GM15510 (cell line): ENCODE measurements around the gene CROCC2.

Experiments used
- POLR2A ChIP-seq: IDR thresholded peaks from 3 replicates; pipeline ENCODE4 v1.6.1; 2011; ENCODE audit warnings: borderline replicate concordance; ENCODE audit not compliant: insufficient read length; ENCODE audit errors: extremely low read depth

CROCC2 gene

GRCh38 chr2:240999873-241000541 is 93.9 kb downstream of the CROCC2 start:
- no peak for TF ChIP-seq POLR2A

GRCh38 chr2:241000831-241001321 is 94.7 kb downstream of the CROCC2 start:
- no peak for TF ChIP-seq POLR2A

- no peak for TF ChIP-seq POLR2A
Measured at GRCh38 chr2:241001413-241002274, 95.5 kb downstream of the CROCC2 start.

GRCh38 chr2:241002275-241003046 is 96.3 kb downstream of the CROCC2 start:
- no peak for TF ChIP-seq POLR2A

DNA sequence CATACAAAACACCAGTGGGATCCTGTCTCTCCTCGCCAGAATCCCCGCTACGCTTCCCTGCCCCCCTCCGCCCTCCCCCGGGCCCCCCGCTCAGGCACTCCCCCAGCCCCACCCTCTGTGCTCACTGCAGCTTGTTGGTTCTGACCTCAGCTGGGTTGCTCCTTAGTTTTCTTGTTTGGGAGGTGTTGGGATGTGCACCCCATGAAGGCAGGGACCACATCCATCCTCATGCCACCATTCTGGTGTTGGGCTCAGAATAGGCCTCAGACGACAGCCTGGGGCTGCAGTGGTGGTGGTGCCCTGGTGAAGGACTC is 96.9 kb downstream of the CROCC2 start:
- no peak for TF ChIP-seq POLR2A

DNA sequence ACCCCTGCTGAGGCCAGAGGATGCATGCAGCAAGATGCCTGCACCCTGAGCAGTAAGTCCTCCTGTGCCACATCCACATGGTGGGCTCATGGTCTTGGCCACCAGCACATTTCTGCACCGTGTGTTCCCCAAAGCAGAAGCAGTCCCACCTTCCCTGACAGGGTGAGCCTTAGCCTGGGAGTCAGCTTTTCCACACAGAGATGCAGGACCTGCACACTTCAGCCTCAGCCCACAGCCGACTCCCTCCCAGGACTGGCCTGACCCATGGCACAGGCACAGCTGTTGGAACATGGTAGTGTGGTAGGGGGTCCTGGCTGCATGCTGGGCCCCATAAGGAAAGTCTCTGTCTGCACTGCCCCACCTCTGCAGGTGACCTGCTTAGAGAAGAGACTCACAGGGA is 97.2 kb downstream of the CROCC2 start:
- no peak for TF ChIP-seq POLR2A

DNA sequence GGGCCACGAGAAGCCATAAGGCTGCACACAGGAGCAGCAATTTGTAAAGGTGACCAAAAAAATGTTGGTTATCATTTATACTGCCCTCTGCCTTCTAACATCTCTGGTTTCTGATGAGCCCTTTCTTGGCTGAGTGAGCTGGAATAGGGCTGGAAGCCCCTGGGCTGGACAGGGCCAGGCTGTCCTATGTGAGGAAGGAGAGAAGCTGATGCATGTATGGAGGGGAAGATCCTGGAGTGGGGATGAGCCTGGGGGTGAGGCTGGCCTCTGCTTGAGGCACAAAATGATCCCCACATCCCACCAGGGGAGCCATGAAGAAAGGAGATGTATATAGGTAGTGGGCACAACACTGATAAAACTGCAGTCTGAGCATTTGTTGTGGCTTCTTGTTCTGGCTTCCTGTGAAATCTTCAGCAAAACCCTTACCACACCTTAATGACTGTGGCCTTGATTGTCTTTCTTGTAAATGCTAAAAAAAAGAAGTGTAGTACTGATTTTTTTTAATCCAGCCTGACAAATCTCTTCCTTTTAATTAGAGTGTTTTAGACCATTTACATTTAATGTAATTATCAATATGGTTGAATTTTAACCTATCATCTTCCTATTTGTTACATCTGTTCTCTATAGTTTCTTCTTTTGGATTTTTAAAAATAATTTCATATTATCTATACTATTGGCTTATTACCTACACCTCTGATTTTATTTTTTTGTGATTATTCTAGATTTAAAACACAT is 97.9 kb downstream of the CROCC2 start:
- TF ChIP-seq POLR2A: no peak

GRCh38 chr2:241005569-241005968 is 99.4 kb downstream of the CROCC2 start:
- TF ChIP-seq POLR2A: no peak

GRCh38 chr2:241006412-241006811 is 100.3 kb downstream of the CROCC2 start:
- TF ChIP-seq POLR2A: no peak

DNA sequence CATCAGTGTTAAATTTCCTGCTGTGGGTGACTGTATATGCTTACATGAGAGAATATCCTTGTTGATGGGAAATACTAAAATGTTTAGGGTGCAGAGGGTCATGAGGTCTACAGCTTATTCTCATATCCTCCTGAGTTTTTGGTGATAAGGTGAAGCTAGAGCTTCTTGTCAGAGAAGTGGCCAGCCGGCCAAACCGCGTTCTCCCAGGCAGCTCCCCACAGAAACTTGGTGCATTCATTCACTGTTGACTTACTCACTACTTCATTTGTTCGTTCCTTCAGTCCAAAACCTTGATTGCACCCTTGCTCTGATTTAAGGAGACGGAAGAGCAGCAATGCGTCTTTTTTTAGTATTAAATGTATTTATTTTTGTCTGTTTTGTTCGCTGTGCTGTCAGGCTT is 101.0 kb downstream of the CROCC2 start:
- TF ChIP-seq POLR2A: no peak

DNA sequence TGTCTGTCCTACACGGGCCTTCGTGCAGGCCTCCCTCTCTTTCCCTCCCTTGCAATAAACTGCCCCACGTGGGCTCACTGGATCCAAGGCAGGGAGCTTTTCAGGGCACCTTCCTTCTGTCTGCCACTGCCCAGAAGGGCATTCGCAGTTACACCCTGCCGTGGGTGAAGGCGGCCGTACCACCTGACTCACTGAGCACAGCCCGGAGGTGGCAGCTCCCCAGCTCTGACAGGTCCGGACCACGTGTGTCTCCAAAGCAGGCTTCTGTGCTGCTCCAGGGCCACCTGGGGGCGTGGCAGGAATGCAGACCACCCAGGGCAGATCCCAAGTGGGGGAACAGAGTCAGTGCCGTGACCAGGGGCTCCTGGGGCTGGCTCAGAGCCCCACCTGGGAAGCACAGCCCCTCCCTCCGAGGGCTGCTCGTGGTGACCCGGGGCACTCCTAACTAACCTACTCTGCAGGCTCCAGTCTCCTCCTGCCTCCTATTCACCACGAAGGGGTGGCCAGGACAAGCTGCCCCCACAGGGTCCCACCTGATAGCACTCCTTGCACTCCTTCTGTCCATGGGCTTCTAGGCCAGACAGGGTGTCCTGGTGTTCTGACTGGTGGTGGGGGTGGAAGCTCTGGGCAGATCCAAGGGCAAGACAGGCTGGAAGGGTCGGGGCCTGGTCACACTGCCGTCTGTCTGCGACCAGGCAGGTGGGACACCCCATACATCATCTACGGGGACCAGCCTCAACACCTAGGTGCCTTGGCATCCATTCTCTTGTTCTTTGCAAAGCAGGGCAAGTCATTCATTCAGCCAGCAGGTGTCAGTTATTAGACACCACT is 102.0 kb downstream of the CROCC2 start:
- no peak for TF ChIP-seq POLR2A

DNA sequence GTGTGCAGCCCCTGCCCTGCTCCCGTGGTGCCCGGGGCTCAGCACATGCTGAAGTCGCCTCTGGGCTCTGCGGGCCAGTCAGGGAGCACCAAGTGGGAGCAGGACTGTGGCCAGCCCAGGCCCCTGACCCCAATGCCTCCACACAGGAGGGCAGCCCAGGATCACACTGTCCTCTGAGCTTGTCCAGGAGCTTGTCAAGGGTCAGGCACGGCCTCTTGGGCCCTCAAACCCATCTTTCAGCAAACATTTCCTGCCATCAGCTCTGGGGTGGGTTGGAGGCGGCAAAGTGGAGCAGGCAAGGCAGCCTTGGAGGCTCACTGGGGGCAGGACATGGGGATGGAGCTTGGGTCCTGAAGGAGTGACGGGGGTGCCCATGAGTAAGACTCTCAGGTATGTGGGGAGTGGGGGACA is 102.6 kb downstream of the CROCC2 start:
- no peak for TF ChIP-seq POLR2A

DNA sequence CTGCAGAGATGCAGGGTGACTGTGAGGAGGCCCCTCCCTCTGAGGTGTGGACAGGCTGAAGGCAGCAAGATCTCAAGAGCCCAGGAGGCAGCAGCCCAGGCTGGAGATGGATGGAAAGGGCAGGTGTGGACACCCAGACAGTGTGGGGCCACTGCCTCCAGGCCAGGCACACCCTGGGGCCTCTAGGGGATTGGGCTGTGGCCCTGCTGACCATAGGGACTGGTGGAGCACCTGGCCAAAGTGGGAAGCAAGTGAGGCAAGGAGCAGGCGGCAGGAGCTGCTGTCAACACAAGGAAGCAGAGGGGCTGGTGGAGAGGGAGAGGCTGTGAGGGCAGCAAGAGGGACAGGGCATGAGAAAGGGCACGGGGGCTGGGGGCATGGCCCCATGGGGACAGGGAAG is 103.1 kb downstream of the CROCC2 start:
- TF ChIP-seq POLR2A: no peak
